ENCODE measurements around the gene KRTAP10-4.

DNA sequence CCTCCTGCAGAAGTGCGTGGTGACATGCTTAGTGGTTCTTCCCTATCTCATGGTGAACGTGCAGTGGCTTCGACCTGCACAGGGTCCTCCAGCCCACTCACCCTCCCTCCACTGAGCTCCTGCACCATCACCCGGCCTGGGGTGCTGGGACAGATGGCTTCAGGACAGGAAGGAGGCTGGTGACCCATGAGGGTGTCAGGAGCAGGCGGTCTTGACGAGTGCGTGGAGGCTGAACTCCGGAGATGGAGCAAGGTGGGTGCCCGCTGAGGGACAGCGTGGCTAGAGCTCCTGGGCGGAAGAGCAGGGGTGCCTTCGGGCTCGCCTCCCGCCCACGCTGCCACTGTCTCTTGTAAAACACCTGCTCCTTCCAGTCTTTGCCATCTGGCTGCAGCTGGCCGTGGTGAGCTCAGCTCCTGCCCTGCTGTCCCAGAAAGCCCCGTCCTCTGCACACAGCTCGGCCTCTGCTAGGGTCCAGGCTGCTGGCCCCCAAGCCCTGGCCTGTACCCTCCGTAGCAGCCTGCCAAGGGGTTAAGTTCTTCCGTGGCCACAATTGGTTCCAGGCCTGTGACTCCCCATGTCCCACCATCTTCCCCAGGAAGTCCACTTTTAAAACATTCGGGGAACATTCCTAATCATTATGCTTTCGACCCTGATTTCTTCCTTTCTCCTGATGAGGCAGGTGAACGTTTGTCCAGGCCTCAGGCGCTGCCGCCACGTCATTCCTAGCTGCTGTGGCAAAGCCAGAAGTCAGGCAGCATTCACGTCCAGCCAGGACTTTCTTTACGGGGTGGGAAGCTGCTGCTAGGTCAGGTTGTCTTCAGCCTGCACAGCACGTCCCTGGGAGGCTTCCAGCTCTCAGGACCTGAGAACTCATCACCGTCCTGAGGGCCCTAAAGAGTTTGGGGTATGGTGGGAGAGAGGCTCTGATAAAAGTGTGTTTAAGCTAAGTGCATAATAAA, 41.6 kb upstream of the KRTAP10-4 start:
- TF ChIP-seq, protein P1, sequence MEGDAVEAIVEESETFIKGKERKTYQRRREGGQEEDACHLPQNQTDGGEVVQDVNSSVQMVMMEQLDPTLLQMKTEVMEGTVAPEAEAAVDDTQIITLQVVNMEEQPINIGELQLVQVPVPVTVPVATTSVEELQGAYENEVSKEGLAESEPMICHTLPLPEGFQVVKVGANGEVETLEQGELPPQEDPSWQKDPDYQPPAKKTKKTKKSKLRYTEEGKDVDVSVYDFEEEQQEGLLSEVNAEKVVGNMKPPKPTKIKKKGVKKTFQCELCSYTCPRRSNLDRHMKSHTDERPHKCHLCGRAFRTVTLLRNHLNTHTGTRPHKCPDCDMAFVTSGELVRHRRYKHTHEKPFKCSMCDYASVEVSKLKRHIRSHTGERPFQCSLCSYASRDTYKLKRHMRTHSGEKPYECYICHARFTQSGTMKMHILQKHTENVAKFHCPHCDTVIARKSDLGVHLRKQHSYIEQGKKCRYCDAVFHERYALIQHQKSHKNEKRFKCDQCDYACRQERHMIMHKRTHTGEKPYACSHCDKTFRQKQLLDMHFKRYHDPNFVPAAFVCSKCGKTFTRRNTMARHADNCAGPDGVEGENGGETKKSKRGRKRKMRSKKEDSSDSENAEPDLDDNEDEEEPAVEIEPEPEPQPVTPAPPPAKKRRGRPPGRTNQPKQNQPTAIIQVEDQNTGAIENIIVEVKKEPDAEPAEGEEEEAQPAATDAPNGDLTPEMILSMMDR (conservative IDR thresholded peaks at IDR 0.05), result no peak
- TF ChIP-seq ZFX (IDR thresholded peaks at IDR 0.05), result no peak
